CD4-positive, alpha-beta T cell treated with Interleukin-17A for 1 hour (primary cell): ENCODE measurements around the gene WFS1.

ENCODE experiments used
- DNase-seq: peaks from one replicate; pipeline ENCODE4 v3.0.0-alpha.2; 2020

WFS1 gene

GRCh38 chr4:6262847-6263487 lies 6.7 kb upstream of the WFS1 start:
- DNase-seq = no peak

DNA sequence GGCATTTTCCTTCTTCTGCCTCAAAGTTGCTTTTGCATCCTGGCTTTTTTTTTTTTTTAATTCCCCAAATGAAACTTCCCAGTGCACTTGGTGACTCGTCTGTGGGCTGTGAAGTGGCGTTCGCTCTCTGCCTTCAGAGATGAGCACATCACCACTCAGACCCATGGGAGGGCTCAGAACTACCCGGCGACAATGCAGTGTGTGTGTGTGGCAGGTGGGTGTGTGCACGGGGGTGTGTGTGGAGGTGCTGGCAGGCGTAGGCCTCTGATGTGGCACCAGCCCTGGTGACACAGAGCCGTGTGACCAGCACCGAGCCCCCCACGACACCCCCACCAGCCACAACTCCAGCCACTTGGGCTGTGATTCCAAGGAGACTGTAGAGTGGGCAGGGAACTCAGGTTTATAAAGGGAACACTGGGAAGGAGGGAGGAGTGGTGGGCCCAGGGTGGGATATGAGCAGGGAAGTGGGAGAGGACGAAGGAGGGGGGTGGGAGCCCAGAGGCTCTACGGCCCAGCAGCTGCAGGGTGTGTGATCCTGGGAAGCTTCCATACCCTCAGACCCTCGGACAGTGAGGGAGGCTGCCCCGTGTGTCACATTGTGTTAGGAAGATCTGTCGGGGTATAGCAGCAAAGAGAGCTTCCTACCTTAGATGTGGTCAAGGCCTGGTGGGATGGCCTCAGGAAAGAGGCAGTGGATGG lies 6.0 kb upstream of the WFS1 start:
- no peak for DNase-seq

DNA sequence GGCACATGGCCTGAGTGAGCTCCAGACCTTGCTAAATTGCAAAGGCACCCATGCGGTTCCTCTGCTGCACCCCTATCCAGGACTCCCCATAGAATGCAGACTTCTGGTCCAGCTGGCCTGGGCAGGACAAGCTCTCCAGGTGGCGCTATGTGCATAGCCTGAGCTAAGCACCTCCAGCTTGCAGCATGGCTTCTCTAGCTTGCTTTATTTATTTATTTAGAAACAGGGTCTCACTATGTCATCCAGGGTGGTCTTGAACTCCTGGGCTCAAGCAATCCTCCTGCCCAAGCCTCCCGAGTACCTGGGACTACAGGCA lies 5.5 kb upstream of the WFS1 start:
- peak; percentile 23 for DNase-seq

DNA sequence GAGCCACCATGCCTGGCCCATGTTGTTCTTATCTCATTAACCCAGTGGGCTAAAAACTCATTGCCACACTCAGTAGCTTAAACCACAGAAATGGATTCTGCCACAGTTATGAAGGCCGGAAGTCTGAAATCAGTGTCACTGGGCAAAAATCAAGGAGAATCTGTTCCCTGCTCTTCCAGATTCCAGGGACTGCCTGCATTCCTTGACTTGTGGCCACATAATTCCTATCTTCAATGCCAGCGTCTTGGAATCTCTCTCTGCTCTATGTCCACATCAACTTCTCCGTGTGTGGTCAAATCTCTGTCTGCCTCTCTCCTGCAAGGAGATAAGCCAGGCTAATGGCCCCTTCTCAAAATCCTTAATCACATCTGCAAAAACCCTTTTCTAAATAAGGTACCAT lies 4.1 kb upstream of the WFS1 start:
- DNase-seq = no peak

GRCh38 chr4:6267573-6267972 lies 2.1 kb upstream of the WFS1 start:
- no peak for DNase-seq

- DNase-seq = no peak
These were observed 717 bp upstream of the WFS1 start for GRCh38 chr4:6268650-6269615.

- DNase-seq = no peak
These were observed 1.0 kb downstream of the WFS1 start for GRCh38 chr4:6270636-6271121.

- no peak for DNase-seq
These were observed 1.6 kb downstream of the WFS1 start for GRCh38 chr4:6271206-6271605.

GRCh38 chr4:6271701-6272465 lies 2.2 kb downstream of the WFS1 start:
- DNase-seq = no peak

DNA sequence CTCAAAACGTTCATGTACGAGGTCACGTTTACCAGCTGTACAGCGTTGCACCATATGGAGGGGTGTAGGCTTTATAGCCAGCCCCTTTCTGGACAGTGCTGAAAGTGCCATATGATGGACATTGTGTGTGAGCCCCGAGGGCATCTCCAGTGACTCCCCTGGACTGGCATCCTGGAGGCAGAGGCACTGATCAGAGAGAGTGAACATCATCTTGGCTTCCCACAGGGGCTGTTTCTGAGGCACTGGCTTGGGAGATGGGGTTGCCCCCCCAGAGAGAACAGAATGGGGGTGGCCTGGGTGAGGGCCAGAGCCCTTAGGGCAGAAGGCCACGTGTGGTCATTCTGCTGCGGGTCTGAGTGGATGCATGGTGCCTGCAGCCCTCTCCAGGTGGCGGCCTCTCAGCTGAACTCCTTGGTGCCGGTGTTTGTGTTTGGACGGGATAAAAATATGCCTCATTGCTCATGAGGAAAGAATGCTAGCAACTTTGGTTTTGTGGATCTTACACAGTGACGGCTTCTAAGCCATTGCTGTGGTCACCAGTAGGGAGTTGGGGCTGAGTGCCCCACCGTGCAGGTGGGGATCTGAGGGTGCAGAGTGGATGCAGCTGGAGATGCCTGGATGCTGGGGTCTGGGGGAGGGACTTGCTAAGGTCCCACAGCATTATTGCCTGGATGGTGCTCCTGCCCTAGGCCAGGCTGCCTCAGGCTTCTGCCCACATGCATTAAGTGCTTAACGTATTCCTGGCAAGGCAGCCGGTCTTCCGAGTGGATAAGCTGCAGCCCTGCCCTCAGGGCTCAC lies 3.4 kb downstream of the WFS1 start:
- DNase-seq = no peak

DNA sequence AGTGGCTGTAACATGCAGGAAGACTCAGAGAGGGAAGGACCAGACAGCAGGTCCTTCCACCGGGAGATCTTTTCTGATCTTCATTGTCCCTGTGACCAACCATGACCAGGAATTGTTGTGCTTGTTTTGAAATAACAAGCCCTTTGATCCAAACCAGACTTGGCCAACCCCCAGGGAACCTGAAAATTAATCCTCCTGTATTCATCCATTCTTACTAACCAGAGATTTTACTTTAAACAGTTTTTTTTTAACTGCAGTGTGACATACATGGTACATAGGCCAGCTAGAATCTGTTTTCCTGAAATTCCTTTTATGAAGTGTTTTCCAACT lies 4.0 kb downstream of the WFS1 start:
- DNase-seq = no peak

DNA sequence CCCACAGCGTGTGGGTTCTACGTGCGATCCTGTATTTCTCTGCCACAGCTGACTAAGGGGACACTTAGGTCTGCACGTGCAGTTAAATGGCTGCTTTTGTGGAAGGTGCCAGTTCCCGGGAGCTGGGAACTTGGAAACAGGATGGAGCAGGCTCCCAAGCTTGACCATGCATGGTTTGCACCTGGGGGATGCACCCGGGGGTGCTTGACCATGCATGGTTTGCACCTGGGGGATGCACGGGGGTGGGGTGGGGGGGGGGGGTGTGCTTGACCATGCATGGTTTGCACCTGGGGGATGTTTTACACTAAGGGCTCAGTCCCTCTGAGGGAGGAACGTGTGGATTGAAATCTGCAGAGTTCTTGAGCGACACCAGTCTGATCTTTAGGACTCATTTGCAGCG lies 5.7 kb downstream of the WFS1 start:
- no peak for DNase-seq

DNA sequence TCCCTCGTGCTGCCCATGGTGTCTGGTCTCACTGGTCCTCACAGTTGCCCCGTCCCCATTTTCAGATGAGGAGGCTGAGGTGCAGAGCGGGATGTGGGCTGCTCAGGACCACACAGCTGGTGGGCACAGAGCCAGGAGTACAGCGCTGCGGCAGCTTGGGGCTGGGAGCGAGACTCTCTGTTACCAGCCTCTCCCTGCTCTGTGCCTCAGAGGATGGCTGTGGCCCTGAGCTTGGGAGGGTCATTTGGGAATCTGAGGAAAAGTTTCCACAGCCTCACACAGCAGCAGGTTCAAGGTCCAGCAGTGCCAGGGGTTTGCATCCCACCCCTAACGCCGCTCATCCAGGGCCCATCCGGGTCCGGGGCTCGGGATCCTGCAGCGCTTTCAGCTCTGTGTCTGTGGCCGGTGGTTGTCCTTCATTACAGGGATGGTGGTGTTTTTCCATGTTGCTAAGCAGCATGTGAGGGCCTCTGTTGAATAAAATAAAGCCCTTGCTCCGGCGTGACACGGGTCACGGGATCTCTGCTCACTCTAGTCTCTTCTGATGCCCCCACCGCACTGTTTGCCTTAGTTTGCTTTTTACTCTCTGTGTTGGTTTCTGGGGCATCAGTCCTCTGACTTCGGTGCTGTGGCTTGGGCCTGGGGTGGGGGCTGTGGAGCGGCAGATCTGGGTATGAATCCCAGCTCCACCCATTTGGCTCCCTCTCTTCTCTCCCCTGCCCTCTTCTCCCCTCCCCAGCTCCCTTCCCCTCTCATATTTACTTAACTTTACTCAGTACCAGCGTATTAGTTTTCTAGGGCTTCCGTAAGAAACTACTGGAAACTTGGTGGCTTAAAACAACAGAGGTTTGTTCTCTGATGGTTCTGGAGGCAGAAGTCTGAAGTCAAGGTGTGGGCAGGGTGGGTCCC lies 6.5 kb downstream of the WFS1 start:
- no peak for DNase-seq

- DNase-seq = no peak
These were observed 7.6 kb downstream of the WFS1 start for GRCh38 chr4:6277139-6277802.

GRCh38 chr4:6277935-6278800 lies 8.5 kb downstream of the WFS1 start:
- no peak for DNase-seq

DNA sequence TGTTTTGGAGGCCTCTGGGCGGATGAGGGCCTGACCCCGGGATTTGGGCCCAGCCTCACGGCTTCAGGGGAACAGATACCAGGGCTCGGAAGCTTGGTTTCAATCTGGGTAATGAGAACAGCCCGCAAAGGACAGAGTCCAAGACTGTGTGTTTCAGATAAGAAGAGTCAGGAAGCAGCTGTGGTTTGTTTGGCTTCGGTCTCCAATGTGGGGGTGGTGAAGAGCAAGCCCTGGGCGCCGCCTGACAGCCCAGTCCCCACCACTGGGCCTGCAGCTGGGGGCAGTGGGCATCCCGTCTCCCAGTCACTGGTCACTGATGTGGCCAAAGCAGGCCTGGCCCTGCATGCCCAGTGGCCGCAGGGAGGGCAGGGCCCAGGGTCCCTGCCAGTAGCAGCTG lies 9.1 kb downstream of the WFS1 start:
- no peak for DNase-seq

DNA sequence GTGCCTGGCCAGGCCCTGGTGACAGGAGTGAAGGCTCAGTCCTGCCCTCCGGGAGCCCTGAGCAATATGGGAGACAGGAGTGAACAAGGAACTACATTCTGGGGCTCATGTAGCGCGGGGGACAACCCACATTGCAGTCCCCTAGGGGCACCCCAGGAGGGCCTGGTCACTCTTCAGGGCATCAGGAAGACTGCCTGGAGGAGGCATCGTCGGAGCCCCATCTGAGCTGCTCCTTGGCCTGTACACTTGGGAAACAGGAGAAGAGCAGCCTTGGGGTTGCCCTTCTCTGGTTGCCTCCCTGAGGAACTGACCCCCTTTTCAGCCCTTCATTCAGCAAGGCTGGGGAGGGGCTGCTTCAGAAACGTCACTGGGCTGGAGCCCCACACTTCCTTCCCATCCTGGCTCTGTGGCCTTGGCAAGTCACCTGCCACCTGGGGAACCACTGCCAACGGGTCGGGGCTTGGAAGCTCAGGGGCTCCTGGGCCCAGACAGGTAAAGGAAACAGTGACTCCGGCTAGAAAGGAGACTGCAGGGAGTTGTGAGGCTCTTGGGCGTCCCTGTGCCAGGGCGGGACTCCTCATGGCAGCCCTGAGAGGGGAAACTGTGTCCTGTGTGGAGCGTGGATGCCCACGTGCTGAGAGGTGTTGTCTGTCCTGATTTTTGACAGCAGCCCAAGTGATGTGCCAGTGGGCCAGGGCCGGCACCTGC lies 10.1 kb downstream of the WFS1 start:
- DNase-seq = no peak

DNA sequence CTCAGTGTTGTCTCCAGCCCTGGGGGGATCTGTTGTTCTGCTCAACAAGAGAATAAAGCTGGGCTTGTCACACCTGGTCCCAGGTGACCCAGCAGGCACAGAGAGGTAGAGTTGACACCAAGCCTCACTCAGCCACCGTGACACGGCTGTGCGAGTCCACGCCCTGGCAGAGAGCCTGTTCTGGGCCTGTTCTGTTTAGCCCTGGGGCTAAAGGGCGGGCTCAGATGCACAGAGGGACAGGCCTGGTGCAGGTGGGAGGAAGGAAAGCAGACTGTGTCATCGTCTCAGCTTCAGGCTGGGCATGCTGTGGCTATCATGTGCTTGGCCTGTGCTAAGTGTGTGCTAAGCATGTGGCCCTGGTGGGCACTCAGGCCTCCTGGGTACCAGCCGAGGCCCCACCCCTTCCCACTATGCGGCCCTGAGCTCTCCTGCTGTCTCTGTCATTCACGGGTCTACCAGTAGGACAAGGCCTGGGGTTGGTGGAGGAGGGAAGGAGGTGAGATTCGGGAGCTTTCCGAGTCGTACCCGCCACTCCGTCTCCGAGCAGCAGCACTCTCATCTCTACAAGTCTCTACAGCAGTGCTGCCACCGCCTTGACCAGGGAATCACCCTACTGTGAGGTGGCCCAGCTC lies 10.8 kb downstream of the WFS1 start:
- no peak for DNase-seq
